Measurements from ENCODE around the gene GRM8. TPM values are rescaled to one million over a fixed set of nuclear protein-coding genes. Genes with fewer than 3 reads are reported as not detected.

Gene GRM8
- total RNA-seq, 1 donor from 2014 or later, result 0.51 TPM

GRCh38 chr7:126658684-126659083, 594.1 kb downstream of the GRM8 start:
- DNase-seq (ENCODE audit: extremely low spot score, unreplicated experiment), result no peak

GRCh38 chr7:126657599-126658358, 595.0 kb downstream of the GRM8 start:
- no peak for DNase-seq (ENCODE audit: extremely low spot score, unreplicated experiment)
- Mint-ChIP-seq H3K27me3 (ENCODE audit: unreplicated experiment) (peaks cover 5% of the 10 kb centered on the region), H3K9me3 (ENCODE audit: unreplicated experiment) (no peaks in the 10 kb centered on the region), H3K27ac (ENCODE audit: unreplicated experiment) (no peak overlapping the region), H3K4me3 (ENCODE audit: unreplicated experiment) (no peak overlapping the region), H3K4me1 (ENCODE audit: unreplicated experiment) (no peaks in the 10 kb centered on the region), H3K36me3 (ENCODE audit: unreplicated experiment) (no peaks in the 10 kb centered on the region)
- TF ChIP-seq CTCF (IDR thresholded peaks at IDR 0.05), result no peak

More at GRCh38 chr7:126658684-126659083, 594.1 kb downstream of the GRM8 start:
- H3K27me3 Mint-ChIP-seq (ENCODE audit: unreplicated experiment), result peaks cover 6% of the 10 kb centered on the region
- H3K36me3 Mint-ChIP-seq (ENCODE audit: unreplicated experiment), result no peaks in the 10 kb centered on the region
- H3K9me3 Mint-ChIP-seq (ENCODE audit: unreplicated experiment), result no peaks in the 10 kb centered on the region
- no peak overlapping the region for H3K4me3 Mint-ChIP-seq (ENCODE audit: unreplicated experiment)
- no peak for TF ChIP-seq CTCF (IDR thresholded peaks at IDR 0.05)
- H3K27ac Mint-ChIP-seq (ENCODE audit: unreplicated experiment), result no peak overlapping the region
- no peaks in the 10 kb centered on the region for H3K4me1 Mint-ChIP-seq (ENCODE audit: unreplicated experiment)

- Mint-ChIP-seq H3K4me1 (ENCODE audit: unreplicated experiment) (no peaks in the 10 kb centered on the region), H3K27ac (ENCODE audit: unreplicated experiment) (no peak overlapping the region), H3K27me3 (ENCODE audit: unreplicated experiment) (peaks cover 6% of the 10 kb centered on the region), H3K4me3 (ENCODE audit: unreplicated experiment) (no peak overlapping the region), H3K9me3 (ENCODE audit: unreplicated experiment) (no peaks in the 10 kb centered on the region), H3K36me3 (ENCODE audit: unreplicated experiment) (no peaks in the 10 kb centered on the region)
- no peak for TF ChIP-seq CTCF (IDR thresholded peaks at IDR 0.05)
- DNase-seq (ENCODE audit: extremely low spot score, unreplicated experiment), result no peak
Measured at GRCh38 chr7:126657137-126657536, 595.6 kb downstream of the GRM8 start.

GRCh38 chr7:126656165-126656564, 596.6 kb downstream of the GRM8 start:
- Mint-ChIP-seq H3K4me1 (ENCODE audit: unreplicated experiment) (no peaks in the 10 kb centered on the region), H3K36me3 (ENCODE audit: unreplicated experiment) (no peaks in the 10 kb centered on the region), H3K27me3 (ENCODE audit: unreplicated experiment) (peaks cover 5% of the 10 kb centered on the region), H3K27ac (ENCODE audit: unreplicated experiment) (no peak overlapping the region), H3K9me3 (ENCODE audit: unreplicated experiment) (no peaks in the 10 kb centered on the region), H3K4me3 (ENCODE audit: unreplicated experiment) (no peak overlapping the region)
- no peak for TF ChIP-seq CTCF (IDR thresholded peaks at IDR 0.05)
- DNase-seq (ENCODE audit: extremely low spot score, unreplicated experiment), result no peak

GRCh38 chr7:126637538-126637937, 615.2 kb downstream of the GRM8 start:
- Mint-ChIP-seq H3K4me3 (ENCODE audit: unreplicated experiment) (no peak overlapping the region), H3K27me3 (ENCODE audit: unreplicated experiment) (peaks cover 7% of the 10 kb centered on the region), H3K4me1 (ENCODE audit: unreplicated experiment) (no peaks in the 10 kb centered on the region), H3K27ac (ENCODE audit: unreplicated experiment) (no peak overlapping the region), H3K36me3 (ENCODE audit: unreplicated experiment) (no peaks in the 10 kb centered on the region), H3K9me3 (ENCODE audit: unreplicated experiment) (no peaks in the 10 kb centered on the region)
- no peak for DNase-seq (ENCODE audit: extremely low spot score, unreplicated experiment)
- TF ChIP-seq CTCF (IDR thresholded peaks at IDR 0.05), result no peak
